GM12878 (cell line): ENCODE measurements around the gene MRTFB. TPM values are rescaled to one million over a fixed set of nuclear protein-coding genes. Genes with fewer than 3 reads are reported as not detected.

Experiments
- ATAC-seq: fragments of 200-7000 bp; cut with Tn5 transposase; 3 replicates; pipeline ENCODE4 v1.9.1; 2020; ENCODE audit warnings: mild to moderate bottlenecking, moderate library complexity
- BruUV-seq: library from RNA; stranded (reverse); fragments of 400-500 nt; replicated peaks from 2 replicates; lab custom pipeline; 2021; lab: Mats Ljungman, UMichigan
- CTCF ChIA-PET: fragments of 300-600 bp; sonication (Branson Sonifier 250); formaldehyde crosslinking; extraction: SDS; loops from one replicate; lab custom pipeline; 2021; ENCODE audit warnings: inconsistent platforms; lab: Yijun Ruan, JAX
- POLR2A ChIA-PET: fragments of 350-600 bp; formaldehyde crosslinking; extraction: SDS; loops from one replicate; lab custom pipeline; 2021; ENCODE audit warnings: inconsistent platforms; lab: Charles Lee
- RAD21 ChIA-PET: fragments of 300-600 bp; sonication (Branson Sonifier 250); formaldehyde crosslinking; loops from one replicate; lab custom pipeline; 2023; ENCODE audit warnings: antibody characterized with exemption; ENCODE audit not compliant: unreplicated experiment; lab: Charles Lee
- SMC1A ChIA-PET: fragments of 300-600 bp; sonication (Branson Sonifier 250); formaldehyde crosslinking; loops from one replicate; lab custom pipeline; 2023; ENCODE audit not compliant: unreplicated experiment, uncharacterized antibody; lab: Charles Lee
- DNase-seq: peaks from one replicate; pipeline ENCODE4 v3.0.0-alpha.2; 2011; ENCODE audit warnings: low read depth, low spot score
- FAIRE-seq: peaks from 3 replicates; lab custom pipeline; 2011; peaks lifted over from hg19 to GRCh38; lab: Jason Lieb, UNC
- H2AFZ ChIP-seq: 2 replicates; pipeline ENCODE4 v1.6.0; 2011; ENCODE audit warnings: low read depth, low read length, control low read depth; ENCODE audit not compliant: control insufficient read depth
- H3K27ac ChIP-seq: 2 replicates; pipeline ENCODE4 v1.5.1; 2011; ENCODE audit warnings: control low read depth; ENCODE audit not compliant: control insufficient read depth, insufficient read depth
- H3K27me3 ChIP-seq, 2 experiments: replicated peaks in 1 of 2; 2 replicates each; pipeline versions ENCODE4 v1.6.0 to v1.6.1; 2011; ENCODE audit warnings: low read length in 1 of 2; ENCODE audit not compliant: control insufficient read depth in 2 of 2, insufficient read depth in 2 of 2
- H3K36me3 ChIP-seq, 2 experiments: 2 replicates each; pipeline ENCODE4 v1.5.1; 2011; ENCODE audit warnings: low read length in 1 of 2; ENCODE audit not compliant: control insufficient read depth in 2 of 2, insufficient read depth in 2 of 2
- H3K4me1 ChIP-seq: 2 replicates; pipeline ENCODE4 v1.6.1; 2011; ENCODE audit warnings: mild to moderate bottlenecking, low read length, moderate library complexity, mixed read lengths; ENCODE audit not compliant: control insufficient read depth, insufficient read depth
- H3K4me2 ChIP-seq: 2 replicates; pipeline ENCODE4 v1.6.0; 2011; ENCODE audit warnings: control low read depth; ENCODE audit not compliant: control insufficient read depth, insufficient read depth
- H3K4me3 ChIP-seq: fragments of 200-600 bp; sonication (generic); 2 replicates; pipeline ENCODE4 v1.5.1; 2016
- H3K79me2 ChIP-seq: 2 replicates; pipeline ENCODE4 v1.6.0; 2011; ENCODE audit warnings: low read length; ENCODE audit not compliant: control insufficient read depth, insufficient read depth
- H3K9ac ChIP-seq: 2 replicates; pipeline ENCODE4 v1.8.0; 2011; ENCODE audit warnings: low read length, control low read depth, mixed read lengths; ENCODE audit not compliant: control insufficient read depth, insufficient read depth
- H3K9me3 ChIP-seq: replicated peaks from 3 replicates; pipeline ENCODE4 v1.5.1; 2011; ENCODE audit warnings: mild to moderate bottlenecking, low read length; ENCODE audit not compliant: control insufficient read depth, insufficient read depth
- H4K20me1 ChIP-seq: 2 replicates; pipeline ENCODE4 v1.6.0; 2011; ENCODE audit not compliant: control insufficient read depth, insufficient read depth
- ASH2L ChIP-seq: fragments of 300-600, 200-600 bp; sonication (generic); IDR thresholded peaks from 2 replicates; pipeline ENCODE4 v1.6.1; 2017; ENCODE audit warnings: low read depth, mild to moderate bottlenecking, borderline replicate concordance
- CHD2 ChIP-seq: IDR thresholded peaks from 2 replicates; pipeline ENCODE4 v1.6.1; 2011; ENCODE audit warnings: low read depth, low read length, improper control_type of control experiment, borderline replicate concordance
- ESRRA ChIP-seq: IDR thresholded peaks from 2 replicates; pipeline ENCODE4 v1.6.1; 2012; ENCODE audit warnings: mild to moderate bottlenecking, low read length, improper control_type of control experiment
- EZH2 ChIP-seq: IDR thresholded peaks from 2 replicates; pipeline ENCODE4 v1.6.1; 2012; ENCODE audit warnings: low read depth, mild to moderate bottlenecking, control low read depth, inconsistent platforms, low read length, borderline replicate concordance; ENCODE audit not compliant: control insufficient read depth
- IKZF1 ChIP-seq: fragments of 450-650 bp; conservative IDR thresholded peaks from 2 replicates; pipeline ENCODE4 v1.6.1; 2017; ENCODE audit warnings: antibody characterized with exemption, mild to moderate bottlenecking
- JUND ChIP-seq: IDR thresholded peaks from 2 replicates; pipeline ENCODE4 v1.6.1; 2012; ENCODE audit warnings: low read depth, mild to moderate bottlenecking, low read length, improper control_type of control experiment, moderate library complexity
- MXI1 ChIP-seq: fragments of 150-350 bp; IDR thresholded peaks from 2 replicates; pipeline ENCODE4 v1.6.1; 2011; ENCODE audit warnings: low read depth, mild to moderate bottlenecking, inconsistent platforms, low read length, improper control_type of control experiment
- NBN ChIP-seq: fragments of 450-650 bp; IDR thresholded peaks from 2 replicates; pipeline ENCODE4 v1.6.1; 2016
- NR2F1 ChIP-seq: fragments of 450-650 bp; conservative IDR thresholded peaks from 2 replicates; pipeline ENCODE4 v1.6.1; 2017; ENCODE audit warnings: mild to moderate bottlenecking
- PAX5 ChIP-seq: IDR thresholded peaks from 2 replicates; pipeline ENCODE4 v1.6.1; 2011; ENCODE audit warnings: low read depth, low read length, borderline replicate concordance
- STAT1 ChIP-seq: fragments of 450-650 bp; conservative IDR thresholded peaks from 2 replicates; pipeline ENCODE4 v1.6.1; 2014; ENCODE audit warnings: antibody characterized with exemption, mild to moderate bottlenecking
- ZZZ3 ChIP-seq: IDR thresholded peaks from 2 replicates; pipeline ENCODE4 v1.6.1; 2011; ENCODE audit warnings: low read depth; ENCODE audit not compliant: control insufficient read depth, insufficient read length
- WGBS: methylation state at CpG from one replicate; pipeline ENCODE4 v1.1.6; 2016; ENCODE audit warnings: low lambda C conversion rate; ENCODE audit not compliant: insufficient replicate concordance, insufficient coverage; ENCODE audit errors: missing lambda C conversion rate; 5-methylcytosine and 5-hydroxymethylcytosine counted together
- in situ Hi-C: fragments of 300-500 bp; cut with MboI; formaldehyde crosslinking; loops from 9 replicates; pipeline ENCODE4 v1.14.3; 2018; ENCODE audit warnings: mixed read lengths
- intact Hi-C: fragments of 100-400 bp; cut with micrococcal nuclease; formaldehyde crosslinking; loops from one replicate; pipeline ENCODE4 v1.14.2; 2022; ENCODE audit not compliant: unreplicated experiment
- polyA plus RNA-seq, 11 experiments: library from polyadenylated mRNA; depleted of rRNA in 4 of 11; unstranded in 6 of 11; stranded (reverse) in 5 of 11; fragments of >200 nt; fragmentation: Nextera tagmentation in 4 of 11; fragmentation: Illumina TruSeq in 1 of 11; extraction: Ambion mirVana in 4 of 11; extraction: Trizol in 1 of 11; gene quantifications; 1 replicate in 1 of 11; 2 replicates in 10 of 11; pipeline versions ENCODE4 v1.2.1 to v1.2.3, GENCODE V29; 2011 to 2016; ENCODE audit warnings: inconsistent platforms in 2 of 11, missing spikeins in 2 of 11, low read depth in 1 of 11
- total RNA-seq, 4 experiments: library from RNA; depleted of rRNA in 3 of 4; stranded (reverse); fragments of >200 nt in 3 of 4; fragmentation: Illumina TruSeq in 1 of 4; extraction: Trizol in 1 of 4; gene quantifications; 2 replicates each; pipeline versions ENCODE4 v1.2.1 to v1.2.3, GENCODE V29; 2013 to 2021
- TF ChIP-seq, protein P1 (sequence below): fragments of 450-650 bp; IDR thresholded peaks from 2 replicates; pipeline ENCODE4 v1.6.1; 2017; ENCODE audit warnings: low read depth, mild to moderate bottlenecking, moderate library complexity
- TF ChIP-seq, protein P2 (sequence below): IDR thresholded peaks from 2 replicates; pipeline ENCODE4 v1.6.1; 2012; ENCODE audit warnings: low read depth, low read length, improper control_type of control experiment

Gene MRTFB
- total and polyA plus RNA-seq, 10 of the 15 experiments (the other 5 are each of a cell fraction or from before 2014, with no cell fraction given), result 2.1 to 14.3 (median 8.0) TPM

DNA sequence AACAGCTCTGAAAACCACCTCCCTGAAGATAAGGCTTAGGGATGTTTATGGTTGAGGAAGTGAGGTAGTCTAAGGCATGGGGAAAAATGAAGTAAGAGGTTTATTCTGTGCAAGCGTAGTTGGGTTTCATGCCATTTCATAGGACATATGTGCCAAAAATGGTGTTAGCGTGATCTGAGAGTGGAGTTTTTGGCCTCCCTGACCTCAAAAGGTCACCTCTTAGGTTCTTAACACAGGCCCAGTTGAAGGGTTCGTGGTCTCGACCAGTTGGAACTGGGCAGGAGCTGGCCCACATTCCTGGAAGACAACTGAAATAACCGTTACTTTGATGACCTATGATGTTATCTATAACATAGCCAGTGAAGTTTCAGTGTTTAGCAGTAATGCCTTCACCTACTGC lies 57.0 kb downstream of the MRTFB start:
- Histone ChIP-seq H3K9me3 (no peaks in the 10 kb centered on the region; the same call in 1 of the 3 replicates), H3K27ac (no peak overlapping the region), H3K4me1 (no peaks in the 10 kb centered on the region; the same call in 1 of the 2 replicates), H3K4me3 (no peak overlapping the region), H3K4me2 (no peak overlapping the region), H3K9ac (no peak overlapping the region), H4K20me1 (no peaks in the 10 kb centered on the region), H3K27me3 (no peaks in the 10 kb centered on the region), H3K36me3 (no peaks in the 10 kb centered on the region; a peak in 1 of 4 replicates), H2AFZ (no peak overlapping the region), H3K79me2 (no peaks in the 10 kb centered on the region)
- SMC1A ChIA-PET, result interaction anchor here (0.9 to 1.3 kb wide), 3 partner anchors 11 to 208 kb away, joined by 3 read pairs; partner anchors contain the start of gene ERCC4
- CTCF ChIA-PET, result no interaction called here
- POLR2A ChIA-PET, result no interaction called here
- DNase-seq (no peak), FAIRE-seq (no peak), ATAC-seq (no peak)
- intact Hi-C loops (no loop called here), in situ Hi-C loops (no loop called here)
- TF ChIP-seq NBN, result no peak
- RAD21 ChIA-PET, result no interaction called here
- WGBS, result 89% methylated on average over 5 of the region's 5 CpGs
- no TSS peak for BruUV-seq

DNA sequence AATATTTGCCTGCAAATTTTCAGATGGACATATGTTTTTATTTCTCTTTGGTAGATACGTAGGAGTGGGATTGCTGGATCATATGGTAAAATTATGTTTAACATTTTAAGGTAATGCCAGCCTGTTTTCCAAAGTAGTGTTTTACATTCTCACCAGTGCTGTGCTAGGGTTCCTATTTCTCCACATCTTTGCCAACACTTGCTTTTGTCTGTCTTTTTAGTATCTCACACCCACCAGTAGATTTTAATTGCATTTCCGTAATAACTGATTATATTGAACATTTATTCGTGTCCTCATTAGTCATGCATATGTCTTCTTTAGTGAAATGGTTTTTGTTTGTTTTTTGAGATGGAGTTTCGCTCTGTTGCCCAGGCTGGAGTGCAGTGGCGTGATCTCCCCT lies 58.4 kb downstream of the MRTFB start:
- 95% methylated on average over 5 of the region's 5 CpGs for WGBS
- H3K9ac ChIP-seq, result no peak overlapping the region
- ATAC-seq, result no peak
- TF ChIP-seq ASH2L (no peak), EZH2 (no peak), PAX5 (no peak), JUND (no peak), CHD2 (no peak), IKZF1 (no peak), NR2F1 (no peak), ESRRA (no peak), STAT1 (no peak), MXI1 (no peak), ZZZ3 (no peak)
- TF ChIP-seq, protein P1, sequence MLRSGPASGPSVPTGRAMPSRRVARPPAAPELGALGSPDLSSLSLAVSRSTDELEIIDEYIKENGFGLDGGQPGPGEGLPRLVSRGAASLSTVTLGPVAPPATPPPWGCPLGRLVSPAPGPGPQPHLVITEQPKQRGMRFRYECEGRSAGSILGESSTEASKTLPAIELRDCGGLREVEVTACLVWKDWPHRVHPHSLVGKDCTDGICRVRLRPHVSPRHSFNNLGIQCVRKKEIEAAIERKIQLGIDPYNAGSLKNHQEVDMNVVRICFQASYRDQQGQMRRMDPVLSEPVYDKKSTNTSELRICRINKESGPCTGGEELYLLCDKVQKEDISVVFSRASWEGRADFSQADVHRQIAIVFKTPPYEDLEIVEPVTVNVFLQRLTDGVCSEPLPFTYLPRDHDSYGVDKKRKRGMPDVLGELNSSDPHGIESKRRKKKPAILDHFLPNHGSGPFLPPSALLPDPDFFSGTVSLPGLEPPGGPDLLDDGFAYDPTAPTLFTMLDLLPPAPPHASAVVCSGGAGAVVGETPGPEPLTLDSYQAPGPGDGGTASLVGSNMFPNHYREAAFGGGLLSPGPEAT, result no peak
- TF ChIP-seq, protein P2, sequence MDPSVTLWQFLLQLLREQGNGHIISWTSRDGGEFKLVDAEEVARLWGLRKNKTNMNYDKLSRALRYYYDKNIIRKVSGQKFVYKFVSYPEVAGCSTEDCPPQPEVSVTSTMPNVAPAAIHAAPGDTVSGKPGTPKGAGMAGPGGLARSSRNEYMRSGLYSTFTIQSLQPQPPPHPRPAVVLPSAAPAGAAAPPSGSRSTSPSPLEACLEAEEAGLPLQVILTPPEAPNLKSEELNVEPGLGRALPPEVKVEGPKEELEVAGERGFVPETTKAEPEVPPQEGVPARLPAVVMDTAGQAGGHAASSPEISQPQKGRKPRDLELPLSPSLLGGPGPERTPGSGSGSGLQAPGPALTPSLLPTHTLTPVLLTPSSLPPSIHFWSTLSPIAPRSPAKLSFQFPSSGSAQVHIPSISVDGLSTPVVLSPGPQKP, result no peak

More for the DNA sequence above, 58.4 kb downstream of the MRTFB start:
- H3K4me2 ChIP-seq, result no peak overlapping the region
- H3K4me1 ChIP-seq, result no peaks in the 10 kb centered on the region; the same call in 1 of the 2 replicates
- ChIA-PET RAD21 (no interaction called here), POLR2A (no interaction called here), CTCF (no interaction called here), SMC1A (no interaction called here)
- intact Hi-C loops (no loop called here), in situ Hi-C loops (no loop called here)
- no TSS peak for BruUV-seq
- H3K79me2 ChIP-seq, result no peaks in the 10 kb centered on the region
- H3K36me3 ChIP-seq, result no peaks in the 10 kb centered on the region; a peak in 1 of 4 replicates
- H4K20me1 ChIP-seq, result no peaks in the 10 kb centered on the region
- H3K9me3 ChIP-seq, result no peaks in the 10 kb centered on the region; the same call in 1 of the 3 replicates
- DNase-seq (no peak), FAIRE-seq (no peak)
- no peaks in the 10 kb centered on the region for H3K27me3 ChIP-seq
- no peak overlapping the region for H2AFZ ChIP-seq
- H3K4me3 ChIP-seq, result no peak overlapping the region
- H3K27ac ChIP-seq, result no peak overlapping the region
